ENCODE results near the gene FBXO38. TPM values are rescaled to one million over a fixed set of nuclear protein-coding genes. Genes with fewer than 3 reads are reported as not detected.
A peak's percentile ranks its signal among the peaks of the same experiment; 100 is the strongest.

Gene FBXO38
- total and polyA plus RNA-seq, 9 of the 15 experiments (the other 6 are each of a cell fraction or from before 2014, with no cell fraction given), result 7.4 to 39.4 (median 29.3) TPM

DNA sequence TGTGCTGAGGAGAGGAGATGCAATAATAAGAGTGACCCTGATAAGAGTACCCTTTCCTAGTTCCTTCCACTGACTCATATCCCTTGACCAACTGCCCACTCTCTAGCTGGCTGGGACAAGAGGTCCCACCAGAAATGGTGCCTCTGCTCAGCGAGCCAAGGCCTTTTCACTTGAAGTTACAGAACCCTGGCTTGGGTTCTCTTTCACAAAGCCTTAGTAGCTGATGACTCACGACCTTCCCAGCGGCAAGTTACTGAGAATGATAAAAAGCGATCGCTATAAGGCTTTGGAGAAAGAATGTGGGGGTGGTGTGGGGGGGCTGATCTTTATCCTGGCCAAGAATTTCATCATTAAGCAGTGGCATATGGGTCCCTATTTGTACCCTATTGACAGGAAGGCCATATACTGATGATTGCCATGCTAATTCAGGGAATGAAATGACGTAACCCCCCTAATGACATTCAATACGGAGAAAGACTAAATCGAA is 90.3 kb downstream of the FBXO38 start (continued):
- no peak for TF ChIP-seq RFX7 (CRISPR knock-in tag; IDR thresholded peaks at IDR 0.05)
- TF ChIP-seq, protein P1, sequence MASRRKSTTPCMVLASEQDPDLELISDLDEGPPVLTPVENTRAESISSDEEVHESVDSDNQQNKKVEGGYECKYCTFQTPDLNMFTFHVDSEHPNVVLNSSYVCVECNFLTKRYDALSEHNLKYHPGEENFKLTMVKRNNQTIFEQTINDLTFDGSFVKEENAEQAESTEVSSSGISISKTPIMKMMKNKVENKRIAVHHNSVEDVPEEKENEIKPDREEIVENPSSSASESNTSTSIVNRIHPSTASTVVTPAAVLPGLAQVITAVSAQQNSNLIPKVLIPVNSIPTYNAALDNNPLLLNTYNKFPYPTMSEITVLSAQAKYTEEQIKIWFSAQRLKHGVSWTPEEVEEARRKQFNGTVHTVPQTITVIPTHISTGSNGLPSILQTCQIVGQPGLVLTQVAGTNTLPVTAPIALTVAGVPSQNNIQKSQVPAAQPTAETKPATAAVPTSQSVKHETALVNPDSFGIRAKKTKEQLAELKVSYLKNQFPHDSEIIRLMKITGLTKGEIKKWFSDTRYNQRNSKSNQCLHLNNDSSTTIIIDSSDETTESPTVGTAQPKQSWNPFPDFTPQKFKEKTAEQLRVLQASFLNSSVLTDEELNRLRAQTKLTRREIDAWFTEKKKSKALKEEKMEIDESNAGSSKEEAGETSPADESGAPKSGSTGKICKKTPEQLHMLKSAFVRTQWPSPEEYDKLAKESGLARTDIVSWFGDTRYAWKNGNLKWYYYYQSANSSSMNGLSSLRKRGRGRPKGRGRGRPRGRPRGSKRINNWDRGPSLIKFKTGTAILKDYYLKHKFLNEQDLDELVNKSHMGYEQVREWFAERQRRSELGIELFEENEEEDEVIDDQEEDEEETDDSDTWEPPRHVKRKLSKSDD (conservative IDR thresholded peaks at IDR 0.05; ENCODE audit: low read length), result no peak
- TF ChIP-seq ZNF444 (CRISPR knock-in tag; IDR thresholded peaks at IDR 0.05), result no peak
- TF ChIP-seq EP300 (IDR thresholded peaks at IDR 0.05; ENCODE audit: low read length), result no peak; the same call in 1 of the 2 replicates
- no peak for TF ChIP-seq PYGO2 (tag; IDR thresholded peaks at IDR 0.05)
- TF ChIP-seq NCOR1 (IDR thresholded peaks at IDR 0.05), result no peak
- no peak for TF ChIP-seq TRIM28 (IDR thresholded peaks at IDR 0.05)
- TF ChIP-seq ETV5 (CRISPR knock-in tag; IDR thresholded peaks at IDR 0.05; ENCODE audit: low read depth), result no peak
- TF ChIP-seq NR0B1 (IDR thresholded peaks at IDR 0.05; ENCODE audit: partially characterized antibody), result no peak
- TF ChIP-seq RB1 (IDR thresholded peaks at IDR 0.05; ENCODE audit: low read depth), result no peak
- TF ChIP-seq TSHZ1 (CRISPR knock-in tag; IDR thresholded peaks at IDR 0.05), result no peak
- no peak for TF ChIP-seq ZNF57 (CRISPR knock-in tag; IDR thresholded peaks at IDR 0.05)
- no peak for TF ChIP-seq ZNF124 (CRISPR knock-in tag; IDR thresholded peaks at IDR 0.05)
- TF ChIP-seq MECOM (CRISPR knock-in tag; IDR thresholded peaks at IDR 0.05), result no peak
- TF ChIP-seq ATF7 (IDR thresholded peaks at IDR 0.05), result peak; percentile 78
- no peak for TF ChIP-seq GABPB1 (CRISPR knock-in tag; IDR thresholded peaks at IDR 0.05)
- no peak for TF ChIP-seq NR2C1 (IDR thresholded peaks at IDR 0.05)
- TF ChIP-seq NR2C1 (tag; IDR thresholded peaks at IDR 0.05), result no peak
- TF ChIP-seq EZH2 (IDR thresholded peaks at IDR 0.05; ENCODE audit: borderline replicate concordance, low read depth, low read length), result no peak
- TF ChIP-seq SP1 (CRISPR knock-in tag; IDR thresholded peaks at IDR 0.05), result no peak
- no peak for TF ChIP-seq NUFIP1 (IDR thresholded peaks at IDR 0.05; ENCODE audit: partially characterized antibody)
- no peak for TF ChIP-seq ZC3H11A (IDR thresholded peaks at IDR 0.05; ENCODE audit: low read depth, low read length)
- TF ChIP-seq, protein P2, sequence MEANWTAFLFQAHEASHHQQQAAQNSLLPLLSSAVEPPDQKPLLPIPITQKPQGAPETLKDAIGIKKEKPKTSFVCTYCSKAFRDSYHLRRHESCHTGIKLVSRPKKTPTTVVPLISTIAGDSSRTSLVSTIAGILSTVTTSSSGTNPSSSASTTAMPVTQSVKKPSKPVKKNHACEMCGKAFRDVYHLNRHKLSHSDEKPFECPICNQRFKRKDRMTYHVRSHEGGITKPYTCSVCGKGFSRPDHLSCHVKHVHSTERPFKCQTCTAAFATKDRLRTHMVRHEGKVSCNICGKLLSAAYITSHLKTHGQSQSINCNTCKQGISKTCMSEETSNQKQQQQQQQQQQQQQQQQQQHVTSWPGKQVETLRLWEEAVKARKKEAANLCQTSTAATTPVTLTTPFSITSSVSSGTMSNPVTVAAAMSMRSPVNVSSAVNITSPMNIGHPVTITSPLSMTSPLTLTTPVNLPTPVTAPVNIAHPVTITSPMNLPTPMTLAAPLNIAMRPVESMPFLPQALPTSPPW (CRISPR knock-in tag; IDR thresholded peaks at IDR 0.05), result peak; percentile 44; the same call in 1 of the 2 replicates

All from K562 (cell line).